IPS DF 6.9 (cell line): ENCODE results near the gene TNFSF9.
"Not testable (repeated sequence)": the region's sequence is repeated elsewhere in the genome, so short reads cannot be mapped to it uniquely, and the experiment has no call there.

ENCODE experiments used
- DNase-seq: peaks from one replicate; pipeline ENCODE4 v3.0.0-alpha.2; 2013; ENCODE audit warnings: low read depth, low spot score
- H3K27ac ChIP-seq: one replicate; pipeline ENCODE4 v1.5.1; 2013; ENCODE audit warnings: low read length, control low read depth
- H3K27me3 ChIP-seq: 2 replicates; pipeline ENCODE4 v1.6.1; 2013; ENCODE audit warnings: mild to moderate bottlenecking, low read length; ENCODE audit not compliant: control insufficient read depth, insufficient read depth
- H3K36me3 ChIP-seq: 2 replicates; pipeline ENCODE4 v1.6.1; 2013; ENCODE audit warnings: low read length; ENCODE audit not compliant: control insufficient read depth, insufficient read depth
- H3K4me1 ChIP-seq: 2 replicates; pipeline ENCODE4 v1.6.1; 2013; ENCODE audit warnings: low read length; ENCODE audit not compliant: control insufficient read depth, insufficient read depth
- H3K4me3 ChIP-seq: 2 replicates; pipeline ENCODE4 v1.5.1; 2013; ENCODE audit warnings: mild to moderate bottlenecking, low read length
- H3K9me3 ChIP-seq: 2 replicates; pipeline ENCODE4 v1.6.1; 2013; ENCODE audit warnings: low read length, inconsistent platforms; ENCODE audit not compliant: control insufficient read depth, insufficient read depth
- WGBS: extraction: QIAGEN DNeasy Blood & Tissue Kit; methylation state at CpG from one replicate; pipeline ENCODE4 v1.1.7; 2013; ENCODE audit warnings: mixed read lengths, missing lambda C conversion rate; ENCODE audit not compliant: insufficient read length, insufficient coverage; 5-methylcytosine and 5-hydroxymethylcytosine counted together

Gene TNFSF9

DNA sequence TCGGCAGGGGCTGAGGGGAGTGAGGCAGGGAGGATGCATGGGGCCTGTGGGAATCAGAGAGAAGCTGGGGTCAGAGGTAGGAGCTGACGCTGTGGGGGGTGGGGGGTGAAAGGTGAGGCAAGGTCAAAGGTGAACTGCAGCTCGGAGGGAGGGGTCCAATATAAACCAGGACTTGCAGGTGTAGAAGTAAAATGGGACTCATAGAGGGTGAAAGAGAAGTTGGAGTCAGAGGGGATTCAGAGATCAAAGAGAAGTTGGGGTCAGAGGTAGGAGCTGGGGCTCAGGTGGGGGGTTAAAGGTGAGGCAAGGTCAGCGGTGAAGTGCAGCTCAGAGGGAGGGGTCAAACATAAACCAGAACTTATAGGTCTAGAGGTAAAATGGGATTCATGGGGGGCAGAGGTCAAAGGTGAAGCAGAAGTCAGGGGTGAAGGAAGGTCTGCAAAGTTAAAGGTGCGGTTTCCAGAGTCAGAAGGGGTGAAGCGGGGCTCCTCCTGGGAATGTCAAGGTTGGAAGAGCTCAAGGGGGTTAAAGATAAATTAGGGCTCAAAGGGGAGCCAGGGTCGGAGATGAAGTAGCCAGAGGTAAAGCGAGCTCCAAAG lies 36.3 kb upstream of the TNFSF9 start:
- no CpG with 5 or more reads among the region's 8 CpGs for WGBS
- no peak overlapping the region for H3K27ac ChIP-seq

DNA sequence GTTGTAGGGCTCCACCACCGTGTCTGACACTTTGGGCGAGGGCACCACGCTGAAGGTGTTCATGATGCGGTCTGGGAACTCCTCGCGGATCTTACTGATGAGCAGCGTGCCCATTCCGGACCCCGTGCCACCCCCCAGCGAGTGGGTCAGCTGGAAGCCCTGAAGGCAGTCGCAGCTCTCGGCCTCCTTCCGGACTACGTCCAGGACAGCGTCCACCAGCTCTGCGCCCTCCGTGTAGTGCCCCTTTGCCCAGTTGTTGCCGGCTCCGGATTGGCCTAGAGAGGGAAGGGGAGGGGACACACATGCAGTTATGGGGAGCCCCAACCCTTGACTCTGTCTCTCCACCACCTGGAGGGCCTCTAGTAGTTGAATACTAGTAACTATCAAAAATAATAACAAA lies 34.9 kb upstream of the TNFSF9 start:
- Histone ChIP-seq H3K4me1 (no peaks in the 10 kb centered on the region), H3K36me3 (0 out of 2 replicates have a peak, but pooled peaks cover 6% of the 10 kb centered on the region), H3K27me3 (no peaks in the 10 kb centered on the region), H3K27ac (no peak overlapping the region), H3K4me3 (no peak overlapping the region), H3K9me3 (no peaks in the 10 kb centered on the region)
- no CpG with 5 or more reads among the region's 19 CpGs for WGBS
- no peak for DNase-seq

More for the DNA sequence above, 36.3 kb upstream of the TNFSF9 start:
- Histone ChIP-seq H3K36me3 (0 out of 2 replicates have a peak, but pooled peaks cover 6% of the 10 kb centered on the region), H3K27me3 (no peaks in the 10 kb centered on the region), H3K4me3 (no peak overlapping the region), H3K9me3 (no peaks in the 10 kb centered on the region), H3K4me1 (no peaks in the 10 kb centered on the region)
- DNase-seq = no peak

DNA sequence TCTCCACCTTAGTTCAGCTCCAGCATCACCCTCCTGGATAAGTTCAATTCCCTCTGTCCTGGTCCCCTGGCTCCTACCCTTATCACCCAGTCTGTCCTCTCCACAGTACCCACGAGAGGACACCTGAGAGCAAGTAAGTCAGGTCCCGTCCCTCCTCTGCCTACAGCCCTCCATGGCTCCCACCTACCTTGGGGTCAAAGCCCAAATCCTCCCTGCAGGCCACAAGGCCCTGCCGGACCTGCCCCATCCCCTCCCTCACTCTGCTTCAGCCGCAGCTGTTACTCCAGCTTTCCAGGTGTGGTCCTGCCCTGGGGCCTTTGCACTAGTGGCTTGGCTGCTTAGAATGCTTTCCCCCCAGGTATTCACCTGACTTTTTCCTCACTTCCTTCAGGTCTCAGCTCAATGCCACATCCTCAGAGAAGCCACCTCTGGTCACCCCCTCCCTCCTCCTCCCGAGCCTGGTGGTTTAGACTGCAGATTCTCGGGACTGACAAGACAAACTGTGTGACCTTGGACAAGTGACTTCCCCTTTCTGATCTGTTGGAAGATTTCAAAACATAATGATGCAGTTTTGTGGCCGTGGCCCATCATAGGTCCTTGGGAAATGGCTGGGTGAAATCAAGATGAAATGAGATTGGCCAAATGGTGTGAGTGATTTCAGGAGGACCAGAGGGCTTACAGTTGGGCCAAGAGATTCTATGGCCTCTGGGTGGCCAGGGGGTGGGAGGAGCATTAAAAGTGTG lies 32.4 kb upstream of the TNFSF9 start:
- DNase-seq = no peak
- 0 out of 2 replicates have a peak, but pooled peaks cover 6% of the 10 kb centered on the region for H3K36me3 ChIP-seq
- H3K9me3 ChIP-seq = no peaks in the 10 kb centered on the region
- WGBS = no CpG with 5 or more reads among the region's 7 CpGs
- H3K4me1 ChIP-seq = 0 out of 2 replicates have a peak, but pooled peaks cover 1% of the 10 kb centered on the region
- H3K27me3 ChIP-seq = no peaks in the 10 kb centered on the region
- no peak overlapping the region for H3K27ac ChIP-seq
- no peak overlapping the region for H3K4me3 ChIP-seq

DNA sequence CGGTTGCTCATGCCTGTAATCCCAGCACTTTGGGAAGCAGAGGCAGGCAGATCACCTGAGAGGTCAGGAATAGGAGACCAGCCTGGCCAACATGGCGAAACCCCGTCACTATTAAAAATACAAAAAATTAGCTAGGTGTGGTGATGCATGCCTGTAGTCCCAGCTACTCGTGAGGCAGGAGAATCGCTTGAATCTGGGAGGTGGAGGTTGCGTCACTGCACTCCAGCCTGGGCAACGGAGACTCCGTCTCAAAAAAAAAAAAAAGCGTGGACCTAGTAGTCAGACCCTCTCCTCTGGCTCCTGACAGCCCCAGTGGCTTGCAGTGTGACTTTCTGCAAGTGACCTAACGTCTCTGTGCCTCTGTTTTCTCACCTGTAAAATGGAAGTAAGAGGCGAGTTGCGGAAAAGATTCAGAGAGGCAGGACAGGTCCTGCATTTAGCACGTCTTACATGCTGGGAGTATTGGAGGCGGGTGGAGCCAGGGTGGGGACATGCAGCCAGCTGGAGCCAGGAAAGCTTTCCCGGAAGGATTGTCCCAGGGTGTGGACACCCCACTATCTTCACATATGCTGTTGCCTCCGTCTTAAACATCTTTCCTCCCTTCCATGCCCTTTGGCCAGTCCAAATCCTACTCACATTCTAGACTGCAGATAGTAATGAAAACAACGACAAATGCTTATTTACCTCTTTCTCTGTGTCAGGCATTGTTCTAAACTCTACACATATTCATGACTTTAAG lies 31.6 kb upstream of the TNFSF9 start:
- Histone ChIP-seq H3K36me3 (0 out of 2 replicates have a peak, but pooled peaks cover 6% of the 10 kb centered on the region), H3K4me1 (0 out of 2 replicates have a peak, but pooled peaks cover 1% of the 10 kb centered on the region), H3K27ac (no peak overlapping the region), H3K9me3 (no peaks in the 10 kb centered on the region), H3K27me3 (no peaks in the 10 kb centered on the region), H3K4me3 (no peak overlapping the region)
- no CpG with 5 or more reads among the region's 17 CpGs for WGBS
- DNase-seq = no peak

DNA sequence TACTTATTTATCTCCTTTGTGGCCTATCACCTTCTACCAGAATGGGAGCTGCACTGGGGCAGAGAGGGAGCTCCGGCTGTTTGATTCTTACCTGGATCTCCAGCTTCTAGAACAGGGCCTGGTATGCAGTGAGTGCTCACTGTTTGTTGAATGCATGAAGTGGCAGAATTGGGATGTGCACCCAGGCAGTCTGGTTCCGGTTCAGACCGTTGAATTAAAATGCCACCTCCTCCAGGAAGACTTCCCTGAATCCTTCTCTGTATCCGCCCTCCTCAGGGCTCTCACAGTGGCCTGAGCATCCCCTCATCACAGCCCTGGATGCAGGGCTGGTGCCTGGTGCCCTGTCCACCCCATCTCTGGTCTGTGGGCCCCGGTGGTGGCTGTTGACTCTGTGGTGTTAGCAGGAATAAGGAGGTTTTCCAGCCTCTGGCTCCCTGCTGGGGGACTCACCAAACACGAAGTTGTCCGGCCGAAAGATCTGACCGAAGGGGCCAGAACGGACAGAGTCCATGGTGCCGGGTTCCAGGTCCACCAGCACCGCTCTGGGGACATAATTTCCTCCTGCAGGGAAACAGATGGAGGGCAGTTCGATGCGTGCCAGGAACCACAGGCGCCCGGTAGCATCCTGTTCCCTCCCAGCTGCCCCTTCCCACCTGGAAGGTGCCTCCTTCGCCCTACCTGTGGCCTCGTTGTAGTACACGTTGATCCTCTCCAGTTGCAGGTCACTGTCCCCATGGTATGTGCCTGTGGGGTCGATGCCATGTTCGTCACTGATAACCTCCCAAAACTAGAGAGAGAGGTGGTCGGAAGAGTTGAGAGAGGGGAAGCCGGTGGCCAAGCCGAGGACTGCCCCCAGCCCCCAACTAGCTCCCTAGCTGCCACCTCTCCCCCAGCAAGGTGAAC lies 29.7 kb upstream of the TNFSF9 start:
- H3K36me3 ChIP-seq = no peaks in the 10 kb centered on the region
- H3K4me1 ChIP-seq = 0 out of 2 replicates have a peak, but pooled peaks cover 1% of the 10 kb centered on the region
- H3K27ac ChIP-seq = no peak overlapping the region
- no peaks in the 10 kb centered on the region for H3K9me3 ChIP-seq
- DNase-seq = no peak
- H3K4me3 ChIP-seq = peak overlapping the region; percentile 62
- WGBS = no CpG with 5 or more reads among the region's 24 CpGs
- H3K27me3 ChIP-seq = no peaks in the 10 kb centered on the region

DNA sequence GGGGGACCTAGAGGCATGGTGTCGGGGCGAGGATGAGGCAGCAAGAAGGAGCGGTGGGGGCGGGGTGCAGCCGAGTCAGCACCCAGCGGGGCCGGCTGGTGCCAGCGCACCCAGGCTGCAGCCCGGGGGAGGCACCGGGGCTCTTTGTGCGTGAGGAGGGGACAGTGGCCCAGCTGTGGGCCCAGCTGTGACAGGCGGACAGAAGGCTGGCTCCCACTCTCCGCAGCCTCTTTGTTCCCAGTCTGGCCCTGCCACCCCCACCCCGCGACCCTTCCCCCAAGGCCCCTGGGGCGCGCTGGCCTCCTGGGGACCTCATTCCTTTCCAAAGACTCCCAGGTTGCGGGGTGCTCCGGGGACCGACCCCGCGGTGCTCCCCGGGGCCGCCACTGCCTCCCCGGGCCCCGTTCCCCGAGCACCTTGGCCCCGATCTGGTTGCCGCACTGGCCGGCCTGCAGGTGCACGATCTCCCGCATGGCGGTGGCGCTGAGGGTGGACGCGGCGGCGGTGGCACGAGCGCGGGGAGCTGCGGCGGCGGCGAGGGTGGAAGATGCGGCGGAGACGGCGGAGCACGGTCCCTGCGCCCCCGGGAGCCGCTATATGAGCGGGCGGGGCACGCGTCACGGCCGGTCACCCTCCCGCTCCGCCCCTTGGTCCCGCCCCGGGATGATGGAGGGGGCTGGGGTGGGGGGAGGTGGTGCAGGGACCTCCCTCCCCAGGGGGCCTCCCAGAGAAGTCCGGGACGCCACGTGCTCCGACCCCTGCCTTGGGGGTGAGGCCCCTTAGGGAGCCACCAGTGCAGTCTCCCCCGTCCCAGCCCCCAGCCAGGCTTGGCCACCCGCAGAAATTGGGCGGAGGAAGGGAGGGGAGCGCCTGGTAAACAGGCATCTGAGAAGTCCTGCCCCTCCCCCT lies 28.8 kb upstream of the TNFSF9 start, which contains the start of gene TUBB4A:
TSS of gene TUBB4A (minus strand) at position 570 of the 909 bp plus-strand sequence. CDS start at position 473, 97 bp downstream.
- no CpG with 5 or more reads among the region's 71 CpGs for WGBS

DNA sequence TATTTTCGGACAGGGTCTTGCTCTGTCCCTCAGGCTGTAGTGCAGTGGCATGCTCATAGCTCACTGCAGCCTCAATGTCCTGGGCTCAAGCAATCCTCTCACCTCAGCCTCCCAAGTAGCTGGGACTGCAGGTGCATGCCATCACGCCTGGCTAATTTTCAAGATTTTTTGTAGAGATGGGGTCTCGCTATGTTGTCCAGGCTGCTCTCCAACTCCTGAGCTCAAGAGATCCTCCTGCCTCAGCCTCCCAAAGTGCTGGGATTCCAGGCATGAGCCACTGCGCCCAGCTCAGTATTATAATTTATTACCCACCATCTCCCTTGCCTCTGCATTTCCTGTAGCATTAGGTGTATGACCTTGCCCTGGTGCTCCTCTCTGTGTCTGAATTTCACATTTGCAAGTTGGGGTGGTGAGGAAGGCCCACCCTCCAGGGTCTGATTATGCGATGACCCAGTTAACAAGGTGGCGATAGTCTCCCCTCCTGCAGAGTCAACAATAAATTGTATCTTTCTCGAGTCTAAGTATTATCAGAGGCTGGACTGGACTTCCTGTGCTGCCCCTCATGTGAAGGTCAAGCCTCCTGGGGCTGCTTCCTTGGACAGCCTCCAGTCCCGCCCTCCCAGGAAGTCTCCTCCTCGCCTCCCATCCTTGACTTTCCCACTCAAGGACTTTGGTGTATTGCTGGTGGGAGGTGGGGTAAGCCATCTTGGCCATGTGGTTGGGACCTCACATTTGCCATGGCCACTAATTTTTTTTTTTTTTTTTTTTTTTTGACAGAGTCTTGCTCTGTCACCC lies 27.2 kb upstream of the TNFSF9 start:
- no peaks in the 10 kb centered on the region for H3K27me3 ChIP-seq
- DNase-seq = no peak
- no peaks in the 10 kb centered on the region for H3K9me3 ChIP-seq
- no peak overlapping the region for H3K4me3 ChIP-seq
- H3K4me1 ChIP-seq = 0 out of 2 replicates have a peak, but pooled peaks cover 1% of the 10 kb centered on the region
- no peaks in the 10 kb centered on the region for H3K36me3 ChIP-seq
- no peak overlapping the region for H3K27ac ChIP-seq
- WGBS = no CpG with 5 or more reads among the region's 9 CpGs

More for the DNA sequence above, 28.8 kb upstream of the TNFSF9 start, which contains the start of gene TUBB4A:
- H3K4me3 ChIP-seq = peak within 1 kb of the TSS; percentile 62
- DNase-seq = no peak
- no peak within 1 kb of the TSS for H3K27ac ChIP-seq
- 0 out of 2 replicates have a peak, but pooled peaks cover 1% of the 10 kb centered on the region for H3K4me1 ChIP-seq
- no peaks in the 10 kb centered on the region for H3K27me3 ChIP-seq
- H3K36me3 ChIP-seq = no peaks in the 10 kb centered on the region
- H3K9me3 ChIP-seq = no peaks in the 10 kb centered on the region

DNA sequence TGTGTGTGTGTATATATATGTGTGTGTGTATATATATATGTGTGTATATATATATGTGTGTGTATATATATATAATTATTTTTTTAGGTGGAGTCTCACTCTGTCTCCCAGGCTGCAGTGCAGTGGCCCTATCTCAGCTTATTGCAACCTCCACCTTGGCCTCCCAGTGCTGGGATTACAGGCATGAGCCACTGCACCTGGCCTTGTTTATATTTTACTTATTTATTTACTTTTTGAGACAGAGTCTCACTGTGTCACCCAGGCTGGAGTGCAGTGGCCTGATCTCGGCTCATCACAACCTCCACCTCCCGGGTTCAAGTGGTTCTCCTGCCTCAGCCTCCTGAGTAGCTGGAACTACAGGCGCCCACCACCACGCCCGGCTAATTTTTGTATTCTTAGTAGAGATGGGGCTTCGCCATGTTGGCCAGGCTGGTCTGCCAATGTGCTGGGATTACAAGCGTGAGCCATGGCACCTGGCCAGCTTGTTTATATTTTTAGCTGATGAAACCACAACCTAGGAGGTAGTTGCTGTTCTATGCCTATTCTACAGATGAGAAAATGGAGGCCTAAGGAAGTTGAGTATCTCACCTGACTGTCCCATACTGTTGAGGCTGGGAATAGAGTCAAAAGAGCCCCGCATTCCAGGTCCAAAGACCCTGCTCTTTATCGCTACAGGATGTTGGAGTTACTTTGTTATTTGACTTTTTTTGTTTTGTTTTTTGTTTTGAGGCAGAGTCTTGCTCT lies 22.6 kb upstream of the TNFSF9 start:
- not testable (repeated sequence) for H3K27ac ChIP-seq, H3K27me3 ChIP-seq

More for the DNA sequence above, 22.6 kb upstream of the TNFSF9 start:
- WGBS = no CpG with 5 or more reads among the region's 9 CpGs
- H3K36me3 ChIP-seq, H3K9me3 ChIP-seq, DNase-seq, H3K4me3 ChIP-seq, H3K4me1 ChIP-seq: not testable (repeated sequence)
